ENCODE data around the gene RIPPLY3.

The RIPPLY3 gene, protein sequence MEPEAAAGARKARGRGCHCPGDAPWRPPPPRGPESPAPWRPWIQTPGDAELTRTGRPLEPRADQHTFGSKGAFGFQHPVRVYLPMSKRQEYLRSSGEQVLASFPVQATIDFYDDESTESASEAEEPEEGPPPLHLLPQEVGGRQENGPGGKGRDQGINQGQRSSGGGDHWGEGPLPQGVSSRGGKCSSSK

DNA sequence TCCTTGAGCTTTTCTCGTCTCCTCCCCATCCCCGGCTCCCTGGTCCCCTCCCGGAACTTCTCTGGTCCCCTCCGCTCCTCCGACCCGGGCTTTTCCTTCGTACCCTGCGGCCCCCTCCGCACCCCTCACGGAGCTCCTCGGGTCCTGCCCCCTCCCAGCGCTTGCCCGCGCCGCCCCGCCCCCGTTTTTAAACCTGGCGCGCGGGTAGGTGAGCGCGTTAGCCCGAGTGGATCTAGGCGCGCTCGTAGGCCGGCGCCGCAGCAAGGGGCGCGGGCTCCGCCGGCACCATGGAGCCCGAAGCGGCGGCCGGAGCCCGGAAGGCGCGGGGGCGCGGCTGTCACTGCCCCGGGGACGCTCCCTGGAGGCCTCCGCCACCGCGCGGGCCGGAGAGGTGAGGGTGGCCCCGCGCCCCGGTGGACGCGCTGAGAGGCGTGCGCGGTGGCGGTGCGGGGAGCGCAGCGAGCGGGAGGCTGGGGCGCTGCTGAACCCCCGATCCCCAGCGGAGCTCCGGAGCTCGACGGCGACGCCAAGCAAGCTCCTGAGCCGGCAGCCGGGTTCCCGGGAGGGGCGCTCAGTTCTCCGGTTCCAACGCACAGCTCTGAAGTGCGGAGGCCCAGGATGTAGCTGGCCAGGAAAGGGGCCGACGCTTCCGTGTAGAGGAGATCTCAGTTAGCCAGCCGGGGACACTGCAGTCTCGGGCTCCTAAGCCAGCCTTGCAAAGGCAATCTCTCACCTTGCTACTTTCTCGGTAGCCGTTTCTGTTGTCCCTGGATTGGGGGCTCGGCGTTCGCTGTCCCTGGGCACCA, at the start of gene RIPPLY3:
Gene RIPPLY3, plus strand, starts transcription at position 217 of the 806 bp plus-strand sequence. Its CDS starts 71 bp downstream, at position 288.
- Histone ChIP-seq H2AFZ (ENCODE audit: low read length, unreplicated experiment) (peak within 1 kb of the TSS; percentile 77), H3K79me2 (ENCODE audit: control insufficient read depth, insufficient read depth, low read length, unreplicated experiment) (no peaks in the 10 kb centered on the region), H3K4me1 (ENCODE audit: control insufficient read depth, insufficient read depth, low read length, unreplicated experiment) (no peaks in the 10 kb centered on the region), H3K4me3 (ENCODE audit: low read depth, low read length) (peak within 1 kb of the TSS; percentile 78), H3K36me3 (ENCODE audit: insufficient read depth, low read length) (no peaks in the 10 kb centered on the region), H3K27ac (ENCODE audit: low read depth, low read length) (no peak within 1 kb of the TSS), H3K27me3 (ENCODE audit: insufficient read depth, low read length) (peaks cover 15% of the 10 kb centered on the region; the same call in 1 of the 2 replicates)

DNA sequence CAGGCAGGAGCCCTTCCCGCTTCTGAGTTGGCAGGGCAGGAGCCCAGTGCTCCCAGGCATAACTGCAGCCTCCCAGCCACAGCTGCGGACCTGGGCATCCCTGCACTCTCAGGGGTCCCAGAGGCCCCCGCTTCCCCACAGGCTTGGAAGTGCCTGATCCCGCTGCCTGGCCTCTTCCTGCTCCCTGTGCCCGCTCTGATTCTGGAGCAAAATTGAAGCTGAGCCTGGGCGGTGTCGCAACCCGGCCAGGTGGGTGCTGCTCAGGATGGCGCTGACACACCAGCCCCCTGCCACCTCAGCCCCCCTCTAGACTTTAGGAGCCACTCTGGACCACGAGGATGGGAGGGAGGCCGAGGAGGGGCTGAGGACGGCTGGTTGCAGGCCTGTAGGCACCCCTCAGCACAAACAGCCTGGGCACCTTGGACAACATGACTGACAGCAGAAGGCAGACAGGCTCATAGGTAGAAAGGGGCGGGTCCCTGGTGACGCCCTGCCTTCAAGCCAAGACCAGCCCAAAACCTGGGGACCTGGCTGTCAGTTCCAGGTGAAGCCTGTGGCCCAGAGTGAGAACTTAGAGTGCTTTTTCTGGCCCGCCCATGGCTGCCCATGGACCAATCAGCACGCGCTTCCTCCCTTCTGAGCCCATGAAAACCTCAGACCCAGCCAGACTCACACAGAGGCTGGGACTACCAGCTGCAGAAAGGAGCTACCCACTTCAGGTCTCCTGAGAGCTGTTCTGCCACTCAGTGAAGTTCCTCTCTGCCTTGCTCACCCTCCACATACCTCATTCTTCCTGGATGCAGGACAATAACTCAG, 47.3 kb upstream of the RIPPLY3 start:
- Histone ChIP-seq H3K27ac (ENCODE audit: low read depth, low read length) (no peak overlapping the region), H3K4me3 (ENCODE audit: low read depth, low read length) (no peak overlapping the region), H3K4me1 (ENCODE audit: control insufficient read depth, insufficient read depth, low read length, unreplicated experiment) (no peaks in the 10 kb centered on the region), H2AFZ (ENCODE audit: low read length, unreplicated experiment) (no peak overlapping the region), H3K27me3 (ENCODE audit: insufficient read depth, low read length) (no peaks in the 10 kb centered on the region), H3K36me3 (ENCODE audit: insufficient read depth, low read length) (no peaks in the 10 kb centered on the region), H3K79me2 (ENCODE audit: control insufficient read depth, insufficient read depth, low read length, unreplicated experiment) (no peaks in the 10 kb centered on the region)

DNA sequence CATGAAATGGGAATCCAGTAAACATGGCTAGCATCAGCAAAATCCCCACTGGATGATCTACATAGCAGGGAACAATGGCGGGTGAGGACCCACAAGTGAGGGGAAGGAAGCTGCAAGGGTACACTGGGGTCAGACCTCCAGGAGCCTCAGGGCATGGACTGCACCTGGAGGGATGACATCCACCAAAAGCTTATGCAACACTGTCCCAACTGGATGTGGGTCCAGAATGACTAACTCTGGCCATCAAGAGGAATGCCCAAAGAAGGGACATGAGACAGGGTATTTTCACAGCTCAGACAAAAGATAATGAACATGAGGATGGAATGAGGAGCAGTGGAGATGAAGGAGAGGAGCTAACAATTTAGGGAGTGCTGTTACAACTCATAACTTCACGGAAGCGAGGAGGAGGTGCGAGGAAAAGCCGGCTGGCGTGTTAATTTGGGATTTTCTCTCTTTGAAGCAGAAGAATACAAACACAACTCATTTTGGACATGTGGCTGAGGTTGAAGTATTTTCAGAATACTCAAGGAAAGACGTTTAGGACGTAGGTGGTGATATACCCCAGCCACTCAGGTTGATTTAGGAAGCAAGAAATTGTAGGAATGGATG, 45.7 kb upstream of the RIPPLY3 start:
- H3K36me3 ChIP-seq (ENCODE audit: insufficient read depth, low read length) = no peaks in the 10 kb centered on the region
- H3K79me2 ChIP-seq (ENCODE audit: control insufficient read depth, insufficient read depth, low read length, unreplicated experiment) = peaks cover 7% of the 10 kb centered on the region
- H3K27ac ChIP-seq (ENCODE audit: low read depth, low read length) = no peak overlapping the region
- no peaks in the 10 kb centered on the region for H3K4me1 ChIP-seq (ENCODE audit: control insufficient read depth, insufficient read depth, low read length, unreplicated experiment)
- H2AFZ ChIP-seq (ENCODE audit: low read length, unreplicated experiment) = no peak overlapping the region
- no peak overlapping the region for H3K4me3 ChIP-seq (ENCODE audit: low read depth, low read length)
- H3K27me3 ChIP-seq (ENCODE audit: insufficient read depth, low read length) = no peaks in the 10 kb centered on the region

DNA sequence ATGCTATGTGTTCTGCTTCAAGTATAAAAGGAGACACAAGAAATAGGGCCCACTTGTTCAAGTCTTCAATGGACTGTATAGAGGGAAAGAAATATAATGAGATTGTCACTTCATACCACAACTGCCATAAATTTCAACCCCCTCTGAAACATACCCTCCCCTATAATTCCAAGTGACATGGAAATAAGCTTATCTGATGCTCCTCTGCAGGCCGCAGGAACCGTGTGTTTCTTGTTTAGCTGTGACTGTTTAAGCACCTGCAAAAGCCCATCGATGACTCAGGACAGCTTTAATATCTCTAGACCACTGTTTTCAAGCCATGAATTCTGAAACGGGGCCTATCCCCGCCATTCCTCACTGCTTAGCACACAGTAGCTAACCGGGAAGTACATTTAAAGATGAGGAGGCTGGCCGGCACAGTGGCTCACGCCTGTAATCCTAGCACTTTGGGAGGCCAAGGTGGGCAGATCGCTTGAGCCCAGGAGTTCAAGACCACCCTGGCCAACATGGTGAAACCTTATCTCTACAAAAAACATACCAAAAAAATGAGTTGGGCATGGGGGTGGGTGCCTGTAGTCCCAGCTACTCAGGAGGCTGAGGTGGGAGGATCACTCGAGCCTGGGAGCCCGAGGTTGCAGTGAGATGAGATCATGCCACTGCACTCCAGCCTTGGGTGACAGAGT, 44.3 kb upstream of the RIPPLY3 start:
- peaks cover 7% of the 10 kb centered on the region for H3K79me2 ChIP-seq (ENCODE audit: control insufficient read depth, insufficient read depth, low read length, unreplicated experiment)
- no peaks in the 10 kb centered on the region for H3K4me1 ChIP-seq (ENCODE audit: control insufficient read depth, insufficient read depth, low read length, unreplicated experiment)
- no peak overlapping the region for H3K4me3 ChIP-seq (ENCODE audit: low read depth, low read length)
- no peaks in the 10 kb centered on the region for H3K27me3 ChIP-seq (ENCODE audit: insufficient read depth, low read length)
- H3K27ac ChIP-seq (ENCODE audit: low read depth, low read length) = no peak overlapping the region
- H2AFZ ChIP-seq (ENCODE audit: low read length, unreplicated experiment) = no peak overlapping the region
- H3K36me3 ChIP-seq (ENCODE audit: insufficient read depth, low read length) = no peaks in the 10 kb centered on the region

DNA sequence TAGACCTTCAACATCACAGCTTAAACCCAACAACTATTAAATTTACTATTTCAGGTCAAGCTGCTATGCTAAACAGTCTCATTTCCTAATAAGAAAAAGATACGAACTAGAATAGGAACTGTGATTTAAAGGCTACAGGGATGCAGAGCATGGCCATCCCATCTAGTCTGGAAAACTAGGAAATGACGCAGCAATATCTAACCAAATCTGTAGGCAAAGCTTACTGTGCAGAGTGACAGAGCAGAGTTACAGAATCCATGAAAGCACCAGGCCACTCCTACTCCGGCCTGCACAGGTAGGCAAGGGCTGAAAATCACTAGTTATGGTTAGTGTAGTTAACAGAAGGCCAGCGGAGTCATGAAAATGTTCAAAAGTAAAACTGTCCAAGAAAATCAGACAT, 42.1 kb upstream of the RIPPLY3 start:
- no peaks in the 10 kb centered on the region for H3K27me3 ChIP-seq (ENCODE audit: insufficient read depth, low read length)
- no peaks in the 10 kb centered on the region for H3K4me1 ChIP-seq (ENCODE audit: control insufficient read depth, insufficient read depth, low read length, unreplicated experiment)
- H3K4me3 ChIP-seq (ENCODE audit: low read depth, low read length) = no peak overlapping the region
- no peak overlapping the region for H2AFZ ChIP-seq (ENCODE audit: low read length, unreplicated experiment)
- peaks cover 7% of the 10 kb centered on the region for H3K79me2 ChIP-seq (ENCODE audit: control insufficient read depth, insufficient read depth, low read length, unreplicated experiment)
- H3K36me3 ChIP-seq (ENCODE audit: insufficient read depth, low read length) = no peaks in the 10 kb centered on the region
- H3K27ac ChIP-seq (ENCODE audit: low read depth, low read length) = no peak overlapping the region

DNA sequence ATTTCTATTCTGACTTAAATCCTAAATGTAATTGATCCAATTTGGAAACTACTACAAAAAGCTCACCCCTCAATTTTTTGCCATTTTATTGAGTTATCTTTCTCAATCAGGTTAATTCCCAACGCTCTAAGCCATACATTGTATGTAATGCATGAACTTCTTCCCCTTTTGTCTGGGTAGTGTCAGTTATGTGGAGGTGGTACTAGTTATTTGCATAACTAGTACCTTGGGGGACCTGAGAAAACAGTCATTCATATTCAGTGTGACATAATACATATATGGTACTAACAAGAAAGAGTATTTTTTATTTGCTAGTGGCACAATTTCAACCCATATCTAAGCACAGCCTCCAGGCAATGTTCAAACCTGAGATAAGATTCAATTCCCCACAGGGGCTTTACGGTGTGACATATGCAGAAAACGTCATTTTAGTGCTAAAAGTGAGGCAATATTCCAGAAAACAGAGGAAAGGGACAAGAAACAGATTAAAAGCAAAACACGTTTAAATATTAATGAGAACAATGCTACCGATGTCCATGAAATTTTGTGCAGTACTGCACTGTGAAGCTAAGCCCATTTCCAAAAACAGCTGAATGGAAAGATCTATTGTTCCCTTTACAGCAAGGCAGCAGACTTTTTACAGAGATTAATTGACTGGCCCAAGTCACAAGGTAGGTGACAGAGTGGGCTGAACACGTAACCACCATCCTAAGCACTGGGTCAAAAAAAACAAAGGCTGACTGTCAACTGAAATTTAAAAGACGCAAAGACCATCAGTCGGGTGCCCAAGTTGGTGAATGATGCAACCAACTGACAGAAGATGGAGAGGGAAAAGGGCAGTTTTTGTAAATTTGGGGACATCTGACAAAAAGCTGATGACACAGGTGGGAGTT, 41.4 kb upstream of the RIPPLY3 start:
- H3K27me3 ChIP-seq (ENCODE audit: insufficient read depth, low read length) = no peaks in the 10 kb centered on the region
- peaks cover 7% of the 10 kb centered on the region for H3K79me2 ChIP-seq (ENCODE audit: control insufficient read depth, insufficient read depth, low read length, unreplicated experiment)
- no peak overlapping the region for H2AFZ ChIP-seq (ENCODE audit: low read length, unreplicated experiment)
- no peak overlapping the region for H3K27ac ChIP-seq (ENCODE audit: low read depth, low read length)
- no peaks in the 10 kb centered on the region for H3K36me3 ChIP-seq (ENCODE audit: insufficient read depth, low read length)
- no peaks in the 10 kb centered on the region for H3K4me1 ChIP-seq (ENCODE audit: control insufficient read depth, insufficient read depth, low read length, unreplicated experiment)
- H3K4me3 ChIP-seq (ENCODE audit: low read depth, low read length) = peak overlapping the region; percentile 93

DNA sequence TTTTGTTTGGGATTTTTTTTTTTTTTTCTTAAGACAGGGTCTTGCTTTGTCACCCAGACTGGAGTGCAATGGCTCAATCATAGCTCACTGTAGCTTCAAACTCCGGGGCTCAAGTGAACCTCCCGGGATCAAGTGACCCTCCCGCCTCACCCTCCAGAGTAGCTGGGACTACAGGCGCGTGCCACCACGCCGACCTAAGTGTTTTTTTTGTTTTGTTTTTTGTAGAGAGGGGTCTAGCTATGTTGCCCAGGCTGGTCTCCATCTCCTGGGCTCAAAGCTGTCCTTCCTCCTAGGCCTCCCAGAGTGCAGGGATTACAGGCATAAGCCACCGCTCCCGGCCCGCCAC, 40.8 kb upstream of the RIPPLY3 start:
- peak overlapping the region; percentile 93 for H3K4me3 ChIP-seq (ENCODE audit: low read depth, low read length)
- no peaks in the 10 kb centered on the region for H3K36me3 ChIP-seq (ENCODE audit: insufficient read depth, low read length)
- peaks cover 7% of the 10 kb centered on the region for H3K79me2 ChIP-seq (ENCODE audit: control insufficient read depth, insufficient read depth, low read length, unreplicated experiment)
- H3K4me1 ChIP-seq (ENCODE audit: control insufficient read depth, insufficient read depth, low read length, unreplicated experiment) = no peaks in the 10 kb centered on the region
- no peaks in the 10 kb centered on the region for H3K27me3 ChIP-seq (ENCODE audit: insufficient read depth, low read length)
- H2AFZ ChIP-seq (ENCODE audit: low read length, unreplicated experiment) = no peak overlapping the region
- H3K27ac ChIP-seq (ENCODE audit: low read depth, low read length) = no peak overlapping the region

DNA sequence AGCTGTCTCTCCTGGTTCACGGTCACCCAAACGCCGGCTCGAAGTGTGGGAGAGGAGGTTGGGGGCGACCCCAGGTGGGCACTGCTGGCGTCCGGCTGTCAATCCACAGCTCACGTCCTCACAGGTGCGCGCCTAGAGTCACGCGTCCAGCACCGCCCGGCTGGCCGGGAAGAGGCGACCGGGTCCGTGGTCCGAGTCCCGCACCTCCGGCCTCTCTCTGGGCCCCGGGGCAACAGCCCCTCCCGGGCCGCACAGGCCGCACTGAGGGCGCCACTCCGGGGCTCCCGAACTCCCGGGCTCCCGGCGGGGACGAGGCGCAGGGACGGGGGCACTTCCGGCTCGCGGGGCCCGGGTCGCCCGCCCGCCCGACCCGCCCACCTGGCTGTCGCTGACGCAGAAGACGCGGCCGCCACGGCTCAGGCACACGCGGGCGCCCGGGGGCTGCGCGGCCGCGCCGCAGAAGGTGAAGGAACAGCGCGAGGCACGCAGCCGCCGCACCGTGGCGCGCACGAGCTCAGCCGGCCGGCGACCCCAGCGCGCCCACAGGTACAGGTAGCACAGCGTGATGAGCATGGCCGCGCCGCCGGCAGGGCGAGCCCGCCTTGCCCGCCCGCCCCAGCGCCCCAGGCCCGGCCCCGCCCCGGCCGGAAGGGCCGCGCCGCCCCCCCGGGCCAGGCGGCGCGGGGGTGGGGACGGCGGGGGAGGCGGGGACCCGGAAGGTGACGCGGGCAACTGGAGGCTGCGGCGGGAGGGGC, 40.3 kb upstream of the RIPPLY3 start, which contains the start of gene HLCS:
Gene HLCS, minus strand, starts transcription at position 604 of the 755 bp plus-strand sequence. Its CDS starts 31 bp downstream, at position 573.
- Histone ChIP-seq H3K79me2 (ENCODE audit: control insufficient read depth, insufficient read depth, low read length, unreplicated experiment) (peaks cover 7% of the 10 kb centered on the region), H3K4me1 (ENCODE audit: control insufficient read depth, insufficient read depth, low read length, unreplicated experiment) (no peaks in the 10 kb centered on the region), H3K27me3 (ENCODE audit: insufficient read depth, low read length) (no peaks in the 10 kb centered on the region), H2AFZ (ENCODE audit: low read length, unreplicated experiment) (peak within 1 kb of the TSS; percentile 71), H3K27ac (ENCODE audit: low read depth, low read length) (peak within 1 kb of the TSS; percentile 28; the same call in 1 of the 2 replicates), H3K36me3 (ENCODE audit: insufficient read depth, low read length) (no peaks in the 10 kb centered on the region), H3K4me3 (ENCODE audit: low read depth, low read length) (peak within 1 kb of the TSS; percentile 93)
